ENCODE results near the gene SLC15A1.

DNA sequence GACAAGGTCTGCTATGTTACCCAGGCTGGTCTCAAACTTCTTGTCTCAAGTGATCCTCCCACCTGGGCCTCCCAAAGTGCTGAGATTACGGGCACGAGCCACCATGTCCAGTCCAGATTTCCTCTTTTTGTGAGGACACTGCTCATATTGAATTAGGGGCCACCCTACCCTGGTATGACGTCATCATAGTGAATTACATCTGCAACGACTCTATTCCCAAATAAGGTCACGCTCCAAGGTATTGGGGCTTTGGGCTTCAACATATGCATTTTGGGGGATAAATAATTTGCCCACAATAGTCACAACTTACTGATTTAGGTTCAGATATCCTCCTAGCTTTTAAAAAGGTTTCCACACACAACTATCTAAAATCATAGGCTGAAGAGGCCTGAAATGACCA is 9.5 kb downstream of the SLC15A1 start:
- TF ChIP-seq, protein P1, sequence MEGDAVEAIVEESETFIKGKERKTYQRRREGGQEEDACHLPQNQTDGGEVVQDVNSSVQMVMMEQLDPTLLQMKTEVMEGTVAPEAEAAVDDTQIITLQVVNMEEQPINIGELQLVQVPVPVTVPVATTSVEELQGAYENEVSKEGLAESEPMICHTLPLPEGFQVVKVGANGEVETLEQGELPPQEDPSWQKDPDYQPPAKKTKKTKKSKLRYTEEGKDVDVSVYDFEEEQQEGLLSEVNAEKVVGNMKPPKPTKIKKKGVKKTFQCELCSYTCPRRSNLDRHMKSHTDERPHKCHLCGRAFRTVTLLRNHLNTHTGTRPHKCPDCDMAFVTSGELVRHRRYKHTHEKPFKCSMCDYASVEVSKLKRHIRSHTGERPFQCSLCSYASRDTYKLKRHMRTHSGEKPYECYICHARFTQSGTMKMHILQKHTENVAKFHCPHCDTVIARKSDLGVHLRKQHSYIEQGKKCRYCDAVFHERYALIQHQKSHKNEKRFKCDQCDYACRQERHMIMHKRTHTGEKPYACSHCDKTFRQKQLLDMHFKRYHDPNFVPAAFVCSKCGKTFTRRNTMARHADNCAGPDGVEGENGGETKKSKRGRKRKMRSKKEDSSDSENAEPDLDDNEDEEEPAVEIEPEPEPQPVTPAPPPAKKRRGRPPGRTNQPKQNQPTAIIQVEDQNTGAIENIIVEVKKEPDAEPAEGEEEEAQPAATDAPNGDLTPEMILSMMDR (IDR thresholded peaks at IDR 0.05): no peak
- TF ChIP-seq POLR2A (IDR thresholded peaks at IDR 0.05): no peak

Data from heart left ventricle (tissue), 13 donors.